Measurements from ENCODE around the gene GJD3. TPM values are rescaled to one million over a fixed set of nuclear protein-coding genes. Genes with fewer than 3 reads are reported as not detected.

GJD3 gene
- polyA plus RNA-seq, 4 donors, result not detected

GRCh38 chr17:40313668-40314583 lies 50.6 kb downstream of the GJD3 start:
- DNase-seq (ENCODE audit: low read depth in 4 of 4, low spot score in 3 of 4), result no peak

Other genes starting within 250 kb of the GJD3 start
- gene MSL1, start 242.8 kb downstream of the GJD3 start, polyA plus RNA-seq (ENCODE audit: insufficient read length in 4 of 4), result 100 to 1,000 TPM; 166 to 177 (median 173) TPM
- gene CASC3, start 224.2 kb downstream of the GJD3 start, polyA plus RNA-seq (ENCODE audit: insufficient read length in 4 of 4), result 100 to 1,000 TPM in 2 of 4 donors, 10 to 100 TPM in 2; 85.9 to 115 (median 102) TPM
- 10 to 100 TPM in 2 of 4 donors, 1 to 10 TPM in 2; 6.1 to 14.4 (median 10.0) TPM for gene RAPGEFL1, start 187.3 kb downstream of the GJD3 start, polyA plus RNA-seq (ENCODE audit: insufficient read length in 4 of 4)
- gene WIPF2, start 145.4 kb downstream of the GJD3 start, polyA plus RNA-seq (ENCODE audit: insufficient read length in 4 of 4), result 10 to 100 TPM; 19.8 to 32.2 (median 29.9) TPM
- gene CDC6, start 76.9 kb downstream of the GJD3 start, polyA plus RNA-seq (ENCODE audit: insufficient read length in 4 of 4), result 10 to 100 TPM; 15.3 to 26.8 (median 22.4) TPM
- gene RARA, start 55.6 kb downstream of the GJD3 start, polyA plus RNA-seq (ENCODE audit: insufficient read length in 4 of 4), result 10 to 100 TPM; 35.2 to 60.5 (median 38.6) TPM
- 100 to 1,000 TPM; 162 to 190 (median 179) TPM for gene TOP2A, start 53.2 kb upstream of the GJD3 start, polyA plus RNA-seq (ENCODE audit: insufficient read length in 4 of 4)
- gene IGFBP4, start 78.7 kb upstream of the GJD3 start, polyA plus RNA-seq (ENCODE audit: insufficient read length in 4 of 4), result 100 to 1,000 TPM; 297 to 669 (median 378) TPM
- gene TNS4, start 136.9 kb upstream of the GJD3 start, polyA plus RNA-seq (ENCODE audit: insufficient read length in 4 of 4), result under 1 TPM; 0.06 to 0.26 (median 0.19) TPM
- gene CCR7, start 200.7 kb upstream of the GJD3 start, polyA plus RNA-seq (ENCODE audit: insufficient read length in 4 of 4), result under 1 TPM; 0.14 to 0.53 (median 0.44) TPM